Measurements from ENCODE around the gene NDUFS8. TPM values are rescaled to one million over a fixed set of nuclear protein-coding genes. Genes with fewer than 3 reads are reported as not detected.
A peak's percentile ranks its signal among the peaks of the same experiment; 100 is the strongest.

Gene NDUFS8
- total RNA-seq, 3 donors from 2014 or later (not counting 1 experiment from before 2014, with no cell fraction given), result 84.5 to 95.2 (median 90.7) TPM

DNA sequence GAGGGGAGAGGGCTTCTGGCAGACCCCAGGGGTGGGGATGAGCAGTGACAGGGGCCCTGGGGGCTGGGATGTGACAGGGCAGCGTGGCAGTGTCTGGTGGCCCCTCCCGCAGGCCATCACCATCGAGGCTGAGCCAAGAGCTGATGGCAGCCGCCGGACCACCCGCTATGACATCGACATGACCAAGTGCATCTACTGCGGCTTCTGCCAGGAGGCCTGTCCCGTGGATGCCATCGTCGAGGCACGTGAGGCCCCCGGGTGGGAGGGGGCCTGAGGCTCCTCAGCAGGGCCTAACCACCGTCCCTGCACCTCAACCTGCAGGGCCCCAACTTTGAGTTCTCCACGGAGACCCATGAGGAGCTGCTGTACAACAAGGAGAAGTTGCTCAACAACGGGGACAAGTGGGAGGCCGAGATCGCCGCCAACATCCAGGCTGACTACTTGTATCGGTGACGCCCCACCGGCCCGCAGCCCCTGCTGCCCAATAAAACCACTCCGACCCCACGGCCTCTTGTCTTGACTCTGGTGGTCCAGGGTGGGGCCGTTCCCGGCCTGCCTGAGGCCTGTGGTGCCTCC, 5.7 kb downstream of the NDUFS8 start:
- no peaks in the 10 kb centered on the region for H3K9me3 ChIP-seq (ENCODE audit: control insufficient read depth, insufficient read depth, low read length)
- intact Hi-C loops (cut with micrococcal nuclease), result loop anchor here (2.0 kb wide), 1 partner anchor 85 kb away; the partner anchor contains the start of gene CHKA
- Mint-ChIP-seq H3K27me3 (ENCODE audit: low read depth in 2 of 2) (no peaks in the 10 kb centered on the region), H3K36me3 (no peaks in the 10 kb centered on the region), H3K4me1 (peaks cover 38 to 46% of the 10 kb centered on the region in 2 donors), H3K4me3 (peak overlapping the region; percentile 84), H3K27ac (peak overlapping the region; percentile 97 to 99), H3K9me3 (no peaks in the 10 kb centered on the region)
- no peaks in the 10 kb centered on the region for H3K27me3 ChIP-seq (ENCODE audit: control insufficient read depth, insufficient read depth, low read length)
- H3K4me1 ChIP-seq (ENCODE audit: control insufficient read depth, insufficient read depth, low read length), result peaks cover 81% of the 10 kb centered on the region
- no peak overlapping the region for H3K4me3 ChIP-seq (ENCODE audit: low read length)
- TF ChIP-seq CTCF (IDR thresholded peaks at IDR 0.05), result no peak
- ATAC-seq (no peak), DNase-seq (no peak)
- peaks cover 18% of the 10 kb centered on the region for H3K36me3 ChIP-seq (ENCODE audit: control insufficient read depth, insufficient read depth, low read length)
- 67% methylated on average over 27 of the region's 27 CpGs for WGBS (ENCODE audit: insufficient coverage)
- peak overlapping the region; percentile 94 for H3K27ac ChIP-seq (ENCODE audit: low read length)

GRCh38 chr11:68036717-68037239, 6.3 kb downstream of the NDUFS8 start:
- Mint-ChIP-seq H3K4me1 (peaks cover 33 to 45% of the 10 kb centered on the region in 2 donors), H3K27ac (peak overlapping the region; percentile 97 to 99), H3K9me3 (no peaks in the 10 kb centered on the region), H3K4me3 (peak overlapping the region; percentile 84), H3K36me3 (no peaks in the 10 kb centered on the region), H3K27me3 (ENCODE audit: low read depth in 2 of 2) (no peaks in the 10 kb centered on the region)
- WGBS (ENCODE audit: insufficient coverage), result 11% methylated on average over 14 of the region's 14 CpGs
- peaks cover 81% of the 10 kb centered on the region for H3K4me1 ChIP-seq (ENCODE audit: control insufficient read depth, insufficient read depth, low read length)
- TF ChIP-seq CTCF (IDR thresholded peaks at IDR 0.05), result no peak
- H3K36me3 ChIP-seq (ENCODE audit: control insufficient read depth, insufficient read depth, low read length), result peaks cover 24% of the 10 kb centered on the region
- H3K4me3 ChIP-seq (ENCODE audit: low read length), result no peak overlapping the region
- intact Hi-C loops (cut with micrococcal nuclease), result loop anchor here (2.0 kb wide), 1 partner anchor 84 kb away; the partner anchor contains the start of gene CHKA
- no peaks in the 10 kb centered on the region for H3K9me3 ChIP-seq (ENCODE audit: control insufficient read depth, insufficient read depth, low read length)
- peak; percentile 59 to 81 (median 72) for ATAC-seq
- H3K27me3 ChIP-seq (ENCODE audit: control insufficient read depth, insufficient read depth, low read length), result no peaks in the 10 kb centered on the region
- DNase-seq, result peak; percentile 50 to 54
- peak overlapping the region; percentile 94 for H3K27ac ChIP-seq (ENCODE audit: low read length)

GRCh38 chr11:68037411-68038225, 7.1 kb downstream of the NDUFS8 start:
- Histone ChIP-seq H3K27ac (ENCODE audit: low read length) (peak overlapping the region; percentile 94), H3K9me3 (ENCODE audit: control insufficient read depth, insufficient read depth, low read length) (no peaks in the 10 kb centered on the region), H3K36me3 (ENCODE audit: control insufficient read depth, insufficient read depth, low read length) (peaks cover 26% of the 10 kb centered on the region), H3K4me3 (ENCODE audit: low read length) (no peak overlapping the region), H3K27me3 (ENCODE audit: control insufficient read depth, insufficient read depth, low read length) (no peaks in the 10 kb centered on the region), H3K4me1 (ENCODE audit: control insufficient read depth, insufficient read depth, low read length) (peaks cover 78% of the 10 kb centered on the region)
- no peak for TF ChIP-seq CTCF (IDR thresholded peaks at IDR 0.05)
- Mint-ChIP-seq H3K4me1 (peaks cover 31 to 46% of the 10 kb centered on the region in 2 donors), H3K4me3 (peak overlapping the region; percentile 84), H3K27ac (peak overlapping the region; percentile 97 to 99), H3K27me3 (ENCODE audit: low read depth in 2 of 2) (no peaks in the 10 kb centered on the region), H3K36me3 (no peaks in the 10 kb centered on the region), H3K9me3 (no peaks in the 10 kb centered on the region)
- WGBS (ENCODE audit: insufficient coverage), result 87% methylated on average over 20 of the region's 20 CpGs
- ATAC-seq (no peak), DNase-seq (no peak)
- intact Hi-C loops (cut with micrococcal nuclease), result loop anchor here (2.0 kb wide), 1 partner anchor 83 kb away; the partner anchor contains the start of gene CHKA
